GM18907 (cell line): Measurements from ENCODE around the gene SEMA4B.
"Not testable (repeated sequence)": the region's sequence is repeated elsewhere in the genome, so short reads cannot be mapped to it uniquely, and the experiment has no call there.

Experiments used
- ATAC-seq: cut with Tn5 transposase; IDR thresholded peaks from one replicate; pipeline ENCODE4 v1.9.1; 2021; ENCODE audit warnings: mild to moderate bottlenecking, moderate library complexity; ENCODE audit not compliant: unreplicated experiment

SEMA4B gene

GRCh38 chr15:90178468-90179435 lies 22.4 kb upstream of the SEMA4B start:
- ATAC-seq: no peak

- no peak for ATAC-seq
These were observed 19.4 kb upstream of the SEMA4B start for GRCh38 chr15:90181776-90182175.

GRCh38 chr15:90184119-90184785 lies 16.9 kb upstream of the SEMA4B start:
- ATAC-seq: peak; percentile 30

- ATAC-seq: peak; percentile 77
These were observed 16.1 kb upstream of the SEMA4B start for GRCh38 chr15:90184786-90185704.

- ATAC-seq: no peak
These were observed 13.8 kb upstream of the SEMA4B start for GRCh38 chr15:90187257-90187868.

GRCh38 chr15:90188065-90188464 lies 13.1 kb upstream of the SEMA4B start:
- not testable (repeated sequence) for ATAC-seq

- no peak for ATAC-seq
These were observed 12.0 kb upstream of the SEMA4B start for GRCh38 chr15:90188914-90189748.

- no peak for ATAC-seq
These were observed 11.2 kb upstream of the SEMA4B start for GRCh38 chr15:90189781-90190467.

GRCh38 chr15:90190606-90191343 lies 10.4 kb upstream of the SEMA4B start:
- ATAC-seq: peak; percentile 49

GRCh38 chr15:90191344-90191687 lies 9.8 kb upstream of the SEMA4B start:
- ATAC-seq: peak; percentile 25

- peak; percentile 78 for ATAC-seq
These were observed 9.2 kb upstream of the SEMA4B start for GRCh38 chr15:90191794-90192509.

- ATAC-seq: no peak
These were observed 8.0 kb upstream of the SEMA4B start for GRCh38 chr15:90192961-90193786.

GRCh38 chr15:90194655-90195054 lies 6.5 kb upstream of the SEMA4B start:
- no peak for ATAC-seq

- peak; percentile 27 for ATAC-seq
These were observed 498 bp upstream of the SEMA4B start for GRCh38 chr15:90200534-90201129.

GRCh38 chr15:90201944-90202375 lies 830 bp downstream of the SEMA4B start:
- no peak for ATAC-seq

GRCh38 chr15:90202929-90203328 lies 1.8 kb downstream of the SEMA4B start:
- no peak for ATAC-seq
